ENCODE results near the gene ACTL7B. TPM values are rescaled to one million over a fixed set of nuclear protein-coding genes. Genes with fewer than 3 reads are reported as not detected.

ACTL7B gene
- total and polyA plus RNA-seq, 10 of the 15 experiments (the other 5 are each of a cell fraction or from before 2014, with no cell fraction given), result not detected

- in situ Hi-C loops (cut with MboI), result no loop called here
These were observed 1.8 kb upstream of the ACTL7B start for GRCh38 chr9:108857572-108857971.

DNA sequence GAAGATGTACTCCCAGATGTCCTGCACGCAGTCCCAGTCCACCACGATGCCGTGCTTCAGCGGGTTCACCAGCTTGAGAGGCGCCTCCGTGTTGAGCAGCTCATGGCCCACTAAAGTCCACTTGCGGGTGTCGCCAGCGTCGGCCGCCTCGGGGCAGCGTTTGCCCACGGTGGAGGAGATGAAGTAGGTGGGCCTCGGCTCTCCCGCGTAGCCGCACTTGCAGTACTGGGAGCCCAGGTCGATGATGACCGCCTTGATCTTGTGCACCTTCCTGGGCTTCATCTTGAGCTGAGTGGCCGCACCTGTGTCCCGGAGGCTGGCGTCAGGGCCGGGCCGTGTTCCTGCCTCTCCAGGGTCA lies 278 bp downstream of the ACTL7B start:
- FAIRE-seq (no peak), DNase-seq (ENCODE audit: low read depth, low spot score) (no peak), ATAC-seq (no peak)
- Histone ChIP-seq H3K27ac (ENCODE audit: control insufficient read depth, insufficient read depth) (no peak overlapping the region), H3K9me3 (replicated peaks; ENCODE audit: control insufficient read depth, insufficient read depth, low read length) (no peaks in the 10 kb centered on the region), H4K20me1 (ENCODE audit: control insufficient read depth, insufficient read depth) (no peaks in the 10 kb centered on the region), H3K4me1 (ENCODE audit: control insufficient read depth, insufficient read depth, low read length) (no peaks in the 10 kb centered on the region), H3K4me2 (ENCODE audit: control insufficient read depth, insufficient read depth) (no peak overlapping the region), H3K4me3 (no peak overlapping the region), H3K9ac (ENCODE audit: control insufficient read depth, insufficient read depth, low read length) (no peak overlapping the region), H2AFZ (ENCODE audit: control insufficient read depth, low read depth, low read length) (no peak overlapping the region), H3K79me2 (ENCODE audit: control insufficient read depth, insufficient read depth, low read length) (no peaks in the 10 kb centered on the region), H3K36me3 (ENCODE audit: control insufficient read depth in 2 of 2, insufficient read depth in 2 of 2, low read length in 1 of 2) (no peaks in the 10 kb centered on the region), H3K27me3 (replicated peaks in 1 of 2; ENCODE audit: control insufficient read depth in 2 of 2, insufficient read depth in 2 of 2, low read length in 1 of 2) (peaks cover 0 to 2% of the 10 kb centered on the region in 2 experiments; a peak in 2 of 4 replicates)
- in situ Hi-C loops (cut with MboI), result no loop called here
- POLR2A ChIA-PET, result no interaction called here
- BruUV-seq (replicated peaks), result no TSS peak
- RAD21 ChIA-PET (ENCODE audit: unreplicated experiment), result no interaction called here
- CTCF ChIA-PET, result interaction anchor here (1.1 kb wide), 1 partner anchor 99 kb away, joined by 4 read pairs; no protein-coding TSS in a partner anchor
- SMC1A ChIA-PET (ENCODE audit: uncharacterized antibody, unreplicated experiment), result no interaction called here
- WGBS (ENCODE audit: insufficient coverage, insufficient replicate concordance, low lambda C conversion rate, missing lambda C conversion rate), result 78% methylated on average over 25 of the region's 25 CpGs
- intact Hi-C loops (cut with micrococcal nuclease; ENCODE audit: unreplicated experiment), result no loop called here
- TF ChIP-seq SPI1 (IDR thresholded peaks at IDR 0.05; ENCODE audit: borderline replicate concordance, insufficient read depth, low read depth, low read length) (no peak), IKZF1 (conservative IDR thresholded peaks at IDR 0.05) (no peak), TBL1XR1 (IDR thresholded peaks at IDR 0.05; ENCODE audit: low read depth, low read length) (no peak), SMC3 (IDR thresholded peaks at IDR 0.05; ENCODE audit: borderline replicate concordance, low read length) (no peak), CREM (IDR thresholded peaks at IDR 0.05; ENCODE audit: low read depth) (no peak), ETV6 (conservative IDR thresholded peaks at IDR 0.05 in 1 of 2, IDR thresholded peaks at IDR 0.05 in 1 of 2; ENCODE audit: borderline replicate concordance in 1 of 2, low read depth in 1 of 2) (no peak), ZNF24 (IDR thresholded peaks at IDR 0.05) (no peak)
- TF ChIP-seq, protein P1, sequence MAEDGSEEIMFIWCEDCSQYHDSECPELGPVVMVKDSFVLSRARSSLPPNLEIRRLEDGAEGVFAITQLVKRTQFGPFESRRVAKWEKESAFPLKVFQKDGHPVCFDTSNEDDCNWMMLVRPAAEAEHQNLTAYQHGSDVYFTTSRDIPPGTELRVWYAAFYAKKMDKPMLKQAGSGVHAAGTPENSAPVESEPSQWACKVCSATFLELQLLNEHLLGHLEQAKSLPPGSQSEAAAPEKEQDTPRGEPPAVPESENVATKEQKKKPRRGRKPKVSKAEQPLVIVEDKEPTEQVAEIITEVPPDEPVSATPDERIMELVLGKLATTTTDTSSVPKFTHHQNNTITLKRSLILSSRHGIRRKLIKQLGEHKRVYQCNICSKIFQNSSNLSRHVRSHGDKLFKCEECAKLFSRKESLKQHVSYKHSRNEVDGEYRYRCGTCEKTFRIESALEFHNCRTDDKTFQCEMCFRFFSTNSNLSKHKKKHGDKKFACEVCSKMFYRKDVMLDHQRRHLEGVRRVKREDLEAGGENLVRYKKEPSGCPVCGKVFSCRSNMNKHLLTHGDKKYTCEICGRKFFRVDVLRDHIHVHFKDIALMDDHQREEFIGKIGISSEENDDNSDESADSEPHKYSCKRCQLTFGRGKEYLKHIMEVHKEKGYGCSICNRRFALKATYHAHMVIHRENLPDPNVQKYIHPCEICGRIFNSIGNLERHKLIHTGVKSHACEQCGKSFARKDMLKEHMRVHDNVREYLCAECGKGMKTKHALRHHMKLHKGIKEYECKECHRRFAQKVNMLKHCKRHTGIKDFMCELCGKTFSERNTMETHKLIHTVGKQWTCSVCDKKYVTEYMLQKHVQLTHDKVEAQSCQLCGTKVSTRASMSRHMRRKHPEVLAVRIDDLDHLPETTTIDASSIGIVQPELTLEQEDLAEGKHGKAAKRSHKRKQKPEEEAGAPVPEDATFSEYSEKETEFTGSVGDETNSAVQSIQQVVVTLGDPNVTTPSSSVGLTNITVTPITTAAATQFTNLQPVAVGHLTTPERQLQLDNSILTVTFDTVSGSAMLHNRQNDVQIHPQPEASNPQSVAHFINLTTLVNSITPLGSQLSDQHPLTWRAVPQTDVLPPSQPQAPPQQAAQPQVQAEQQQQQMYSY (CRISPR knock-in tag; IDR thresholded peaks at IDR 0.05), result no peak
- TF ChIP-seq, protein P2, sequence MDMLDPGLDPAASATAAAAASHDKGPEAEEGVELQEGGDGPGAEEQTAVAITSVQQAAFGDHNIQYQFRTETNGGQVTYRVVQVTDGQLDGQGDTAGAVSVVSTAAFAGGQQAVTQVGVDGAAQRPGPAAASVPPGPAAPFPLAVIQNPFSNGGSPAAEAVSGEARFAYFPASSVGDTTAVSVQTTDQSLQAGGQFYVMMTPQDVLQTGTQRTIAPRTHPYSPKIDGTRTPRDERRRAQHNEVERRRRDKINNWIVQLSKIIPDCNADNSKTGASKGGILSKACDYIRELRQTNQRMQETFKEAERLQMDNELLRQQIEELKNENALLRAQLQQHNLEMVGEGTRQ (IDR thresholded peaks at IDR 0.05; ENCODE audit: borderline replicate concordance, low read depth, low read length), result no peak

More at GRCh38 chr9:108857572-108857971, 1.8 kb upstream of the ACTL7B start:
- Histone ChIP-seq H3K4me2 (ENCODE audit: control insufficient read depth, insufficient read depth) (no peak overlapping the region), H3K36me3 (ENCODE audit: control insufficient read depth in 2 of 2, insufficient read depth in 2 of 2, low read length in 1 of 2) (no peaks in the 10 kb centered on the region), H3K27me3 (replicated peaks in 1 of 2; ENCODE audit: control insufficient read depth in 2 of 2, insufficient read depth in 2 of 2, low read length in 1 of 2) (no peaks in the 10 kb centered on the region), H2AFZ (ENCODE audit: control insufficient read depth, low read depth, low read length) (no peak overlapping the region), H3K79me2 (ENCODE audit: control insufficient read depth, insufficient read depth, low read length) (no peaks in the 10 kb centered on the region), H3K9me3 (replicated peaks; ENCODE audit: control insufficient read depth, insufficient read depth, low read length) (no peaks in the 10 kb centered on the region), H4K20me1 (ENCODE audit: control insufficient read depth, insufficient read depth) (no peaks in the 10 kb centered on the region), H3K4me1 (ENCODE audit: control insufficient read depth, insufficient read depth, low read length) (no peaks in the 10 kb centered on the region), H3K27ac (ENCODE audit: control insufficient read depth, insufficient read depth) (no peak overlapping the region), H3K4me3 (no peak overlapping the region), H3K9ac (ENCODE audit: control insufficient read depth, insufficient read depth, low read length) (no peak overlapping the region)
- POLR2A ChIA-PET, result no interaction called here
- SMC1A ChIA-PET (ENCODE audit: uncharacterized antibody, unreplicated experiment), result no interaction called here
- CTCF ChIA-PET, result no interaction called here
- intact Hi-C loops (cut with micrococcal nuclease; ENCODE audit: unreplicated experiment), result no loop called here
- RAD21 ChIA-PET (ENCODE audit: unreplicated experiment), result no interaction called here
- 62% methylated on average over 6 of the region's 6 CpGs for WGBS (ENCODE audit: insufficient coverage, insufficient replicate concordance, low lambda C conversion rate, missing lambda C conversion rate)
- ATAC-seq, result no peak
- DNase-seq (ENCODE audit: low read depth, low spot score), result no peak
- TF ChIP-seq ZBED1 (IDR thresholded peaks at IDR 0.05; ENCODE audit: borderline replicate concordance), result no peak
- BruUV-seq (replicated peaks), result no TSS peak
- FAIRE-seq, result no peak
